GM12891 (cell line): ENCODE results near the gene MME.

Experiments used
- POLR2A ChIP-seq: IDR thresholded peaks from 2 replicates; pipeline ENCODE4 v1.6.1; 2011; ENCODE audit warnings: low read depth, low read length, control low read depth
- POLR2AphosphoS5 ChIP-seq: IDR thresholded peaks from 2 replicates; pipeline ENCODE4 v1.6.1; 2011; ENCODE audit warnings: low read depth, low read length, control low read depth
- TAF1 ChIP-seq: IDR thresholded peaks from 2 replicates; pipeline ENCODE4 v1.6.1; 2011; ENCODE audit warnings: low read depth, low read length, control low read depth

DNA sequence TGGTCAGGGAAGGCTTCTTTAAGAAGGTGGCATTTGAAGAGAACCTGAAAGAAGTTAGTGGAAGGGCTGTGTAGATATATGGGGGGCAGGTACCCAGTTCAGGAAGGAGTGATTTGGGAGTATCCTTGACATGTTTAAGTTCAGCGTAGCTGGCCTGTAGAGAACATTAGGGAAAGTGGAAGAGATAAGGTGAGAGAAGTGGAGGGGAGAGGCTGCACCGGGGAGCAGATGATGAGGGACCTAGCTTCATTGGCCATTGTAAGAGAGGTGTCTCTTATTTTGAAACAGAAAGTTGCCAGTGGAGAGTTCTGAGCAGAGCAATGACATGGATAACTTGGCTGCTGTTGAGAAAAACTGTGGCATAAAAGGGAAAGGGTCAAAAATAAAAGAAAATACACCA, 44.6 kb upstream of the MME start:
- TF ChIP-seq POLR2A (no peak), POLR2AphosphoS5 (no peak), TAF1 (no peak)
